HG03521 (cell line): ENCODE measurements around the gene ZNHIT2.
"Not testable (repeated sequence)": the region's sequence is repeated elsewhere in the genome, so short reads cannot be mapped to it uniquely, and the experiment has no call there.

Experiments
- ATAC-seq: cut with Tn5 transposase; IDR thresholded peaks from one replicate; pipeline ENCODE4 v1.9.1; 2021; ENCODE audit warnings: mild to moderate bottlenecking, moderate library complexity; ENCODE audit not compliant: unreplicated experiment

Gene ZNHIT2

DNA sequence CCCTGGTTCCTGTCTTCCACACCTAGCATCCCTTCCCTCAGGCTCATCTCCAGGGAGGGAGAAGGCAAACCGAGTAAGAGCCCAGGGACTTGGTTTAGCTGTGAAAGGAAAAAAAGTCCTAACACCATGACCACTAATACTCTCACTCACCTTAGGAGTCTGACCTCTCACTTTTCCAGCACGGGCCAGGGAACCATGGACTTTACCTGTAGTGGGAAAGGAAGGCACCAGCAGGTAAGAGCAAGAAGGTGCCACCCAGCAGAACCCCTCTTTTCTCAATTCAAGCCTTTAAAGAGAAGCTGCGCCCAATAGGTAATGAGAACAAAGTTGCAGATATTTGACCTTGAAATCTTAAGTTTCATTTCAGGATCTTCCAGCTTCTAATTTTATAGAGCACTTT, 3.3 kb upstream of the ZNHIT2 start:
- ATAC-seq = no peak

DNA sequence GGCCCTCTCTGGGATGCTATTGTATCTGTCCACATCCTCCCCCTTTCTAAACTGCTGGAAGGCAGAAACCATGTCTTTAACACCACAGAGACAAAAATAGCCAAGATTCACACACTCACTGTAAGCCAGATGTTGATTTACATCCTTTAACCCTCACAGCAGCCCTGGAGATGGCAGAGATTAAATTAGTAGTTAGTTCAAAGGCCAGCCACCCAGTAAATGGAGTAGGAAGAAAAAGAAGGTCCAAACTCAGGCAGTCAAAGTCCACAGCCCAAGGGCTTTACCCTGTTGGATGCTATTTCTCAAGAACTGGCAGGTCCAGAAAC, 2.1 kb upstream of the ZNHIT2 start:
- no peak for ATAC-seq

DNA sequence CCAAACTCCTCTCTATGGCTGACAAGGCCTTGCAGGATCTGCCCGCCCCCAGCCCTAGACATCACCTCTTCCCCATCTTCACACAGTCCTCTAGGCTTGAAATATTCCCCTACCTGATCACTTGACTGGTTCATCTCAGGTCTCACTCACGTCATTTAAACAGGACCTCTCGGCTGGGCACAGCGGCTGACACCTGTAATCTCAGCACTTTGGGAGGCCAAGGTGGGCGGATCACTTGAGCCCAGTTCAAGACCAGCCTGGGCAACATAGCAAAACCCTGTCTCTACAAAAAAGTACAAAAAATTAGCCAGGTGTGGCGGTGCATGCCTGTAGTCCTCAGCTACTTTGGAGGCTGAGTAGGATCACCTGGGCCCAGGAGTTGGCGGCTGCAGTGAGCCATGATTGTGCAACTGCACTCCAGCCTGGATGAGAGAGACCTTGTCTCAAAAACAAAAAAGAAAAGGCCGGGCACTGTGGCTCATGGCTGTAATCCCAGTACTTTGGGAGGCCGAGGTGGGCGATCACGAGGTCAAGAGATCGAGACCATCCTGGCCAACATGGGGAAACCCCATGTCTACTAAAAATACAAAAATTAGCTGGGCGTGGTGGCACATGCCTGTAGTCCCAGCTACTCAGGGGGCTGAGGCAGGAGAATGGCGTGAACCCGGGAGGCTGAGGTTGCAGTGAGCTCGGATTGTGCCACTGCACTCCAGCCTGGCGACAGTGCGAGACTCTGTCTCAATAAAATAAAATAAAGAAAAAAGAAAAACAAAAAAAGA, 1.6 kb upstream of the ZNHIT2 start:
- not testable (repeated sequence) for ATAC-seq

DNA sequence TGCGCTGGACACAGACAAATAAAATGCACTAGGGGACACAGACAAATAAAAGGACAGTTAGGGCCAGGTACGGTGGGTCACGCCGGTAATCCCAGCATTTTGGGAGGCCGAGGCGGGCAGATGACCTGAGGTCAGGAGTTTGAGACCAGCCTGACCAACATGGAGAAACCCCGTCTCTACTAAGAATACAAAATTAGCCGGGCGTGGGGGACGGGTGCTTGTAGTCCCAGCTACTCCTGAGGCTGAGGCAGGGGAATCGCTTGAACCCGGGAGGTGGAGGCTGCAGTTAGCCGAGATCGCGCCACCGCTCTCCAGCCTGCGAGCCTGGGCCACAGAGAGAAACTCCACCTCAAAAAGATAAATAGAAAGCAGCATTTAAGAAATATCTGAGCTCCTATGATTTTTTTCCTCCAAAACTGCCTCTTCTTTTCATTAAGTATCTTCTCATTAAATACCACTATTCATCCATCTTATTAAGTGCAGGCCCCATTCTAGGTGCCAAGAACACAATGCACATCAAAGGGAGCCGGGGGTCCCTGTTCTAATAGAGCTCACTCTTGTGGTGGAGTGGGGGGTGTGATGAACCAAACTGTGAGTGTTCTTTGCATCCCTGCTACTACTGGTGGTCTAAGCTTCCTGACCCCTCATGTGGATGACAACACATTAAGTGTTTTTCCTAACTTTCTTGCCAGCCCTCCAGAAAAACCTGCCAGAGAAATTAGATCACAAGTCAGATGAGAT, 766 bp upstream of the ZNHIT2 start:
- no peak for ATAC-seq

- no peak for ATAC-seq
Observed at GRCh38 chr11:65116370-65117205, 913 bp downstream of the ZNHIT2 start.

DNA sequence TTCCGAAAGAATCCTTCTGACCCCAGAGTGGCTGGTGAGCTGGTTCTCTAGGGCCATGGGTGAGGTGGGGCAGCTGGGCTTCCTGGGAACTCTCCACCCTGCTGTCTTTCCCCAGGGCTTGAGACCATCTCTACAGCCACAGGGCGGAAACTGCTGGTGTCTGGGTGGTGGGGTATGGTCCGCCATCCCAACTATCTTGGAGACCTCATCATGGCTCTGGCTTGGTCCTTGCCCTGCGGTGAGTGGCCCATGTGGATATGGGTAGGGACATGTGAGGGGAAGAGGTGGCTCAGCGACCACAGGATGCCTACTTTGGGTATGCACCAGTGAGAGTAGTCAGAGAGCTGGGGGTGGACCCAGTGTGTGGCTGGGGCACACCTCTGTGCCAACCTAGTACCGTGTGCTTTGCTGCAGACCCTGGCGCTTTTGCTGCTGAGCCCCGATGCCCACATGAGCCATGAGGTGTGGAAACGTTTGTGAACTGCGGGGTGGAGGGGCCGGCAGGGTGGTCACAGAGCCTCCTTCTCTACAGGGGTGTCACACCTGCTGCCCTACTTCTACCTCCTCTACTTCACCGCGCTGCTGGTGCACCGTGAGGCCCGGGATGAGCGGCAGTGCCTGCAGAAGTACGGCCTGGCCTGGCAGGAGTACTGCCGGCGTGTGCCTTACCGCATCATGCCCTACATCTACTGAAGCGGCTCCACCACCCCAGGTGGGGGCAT, 2.0 kb downstream of the ZNHIT2 start:
- no peak for ATAC-seq

DNA sequence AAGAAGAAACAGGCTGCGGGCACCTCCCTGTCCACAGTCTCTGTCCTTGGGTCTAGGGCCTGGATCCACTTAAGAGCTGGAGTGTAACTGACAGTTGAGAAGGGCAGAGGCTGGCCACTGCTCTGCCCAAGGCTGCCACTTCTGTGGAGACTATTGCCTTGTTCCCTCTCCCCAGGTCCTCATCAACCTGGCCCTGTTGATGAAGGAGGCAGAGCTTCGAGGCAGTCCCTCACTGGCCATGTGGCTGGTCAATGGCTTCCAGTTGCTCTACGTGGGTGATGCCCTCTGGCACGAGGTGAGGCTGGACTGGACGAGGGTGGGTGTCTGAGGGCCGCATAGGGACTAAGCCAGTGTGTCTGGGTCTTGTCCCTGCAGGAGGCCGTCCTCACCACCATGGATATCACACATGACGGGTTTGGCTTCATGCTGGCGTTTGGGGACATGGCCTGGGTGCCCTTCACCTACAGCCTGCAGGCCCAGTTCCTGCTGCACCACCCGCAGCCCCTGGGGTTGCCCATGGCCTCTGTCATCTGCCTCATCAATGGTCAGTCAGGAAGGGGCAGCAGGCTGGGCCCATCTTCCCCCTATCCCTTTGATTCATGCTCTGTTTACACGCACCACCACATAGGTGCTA, 2.8 kb downstream of the ZNHIT2 start:
- ATAC-seq = no peak

DNA sequence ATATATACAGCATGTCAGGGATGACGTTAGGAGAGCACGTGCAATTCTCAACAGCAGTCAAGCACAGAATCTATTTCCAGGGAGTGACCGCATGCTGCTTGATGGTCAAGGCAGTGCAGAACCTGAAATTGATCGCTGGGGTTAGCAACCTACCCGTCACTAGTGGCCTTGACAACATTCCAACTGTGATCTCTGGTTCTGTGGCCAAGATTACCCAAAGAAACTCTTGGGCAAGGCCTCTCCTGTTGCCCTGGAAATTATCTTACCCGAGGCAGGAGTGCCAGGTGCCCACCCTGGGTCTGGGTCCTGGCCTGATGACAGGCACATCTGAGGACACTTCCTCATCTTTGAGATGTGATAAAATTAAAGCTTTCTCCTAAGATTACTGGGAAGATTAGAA, 3.7 kb downstream of the ZNHIT2 start:
- ATAC-seq = no peak

DNA sequence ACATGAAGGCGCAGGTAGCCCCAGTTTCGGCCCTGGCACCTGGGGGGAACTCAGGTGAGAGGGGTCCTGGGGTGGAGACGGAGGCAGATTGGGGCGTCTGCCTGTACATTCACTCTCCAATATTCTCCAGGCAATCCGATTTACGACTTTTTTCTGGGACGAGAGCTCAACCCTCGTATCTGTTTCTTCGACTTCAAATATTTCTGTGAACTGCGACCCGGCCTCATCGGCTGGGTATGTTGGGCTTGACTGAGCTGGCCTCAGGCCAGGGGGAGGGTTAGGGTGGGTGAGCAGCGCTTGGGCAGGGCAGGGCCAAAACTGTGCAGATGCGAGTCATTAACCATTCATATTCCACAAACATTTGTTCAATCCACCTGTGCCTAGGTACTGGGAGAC, 4.1 kb downstream of the ZNHIT2 start:
- ATAC-seq = no peak

- no peak for ATAC-seq
Observed at GRCh38 chr11:65112546-65113360, 4.7 kb downstream of the ZNHIT2 start.

- peak; percentile 62 for ATAC-seq
Observed at GRCh38 chr11:65111744-65112545, 5.6 kb downstream of the ZNHIT2 start, which contains the start of gene TM7SF2. Gene TM7SF2 (plus strand): TSS chr11:65111872. CDS start chr11:65112016, 144 bp downstream.

DNA sequence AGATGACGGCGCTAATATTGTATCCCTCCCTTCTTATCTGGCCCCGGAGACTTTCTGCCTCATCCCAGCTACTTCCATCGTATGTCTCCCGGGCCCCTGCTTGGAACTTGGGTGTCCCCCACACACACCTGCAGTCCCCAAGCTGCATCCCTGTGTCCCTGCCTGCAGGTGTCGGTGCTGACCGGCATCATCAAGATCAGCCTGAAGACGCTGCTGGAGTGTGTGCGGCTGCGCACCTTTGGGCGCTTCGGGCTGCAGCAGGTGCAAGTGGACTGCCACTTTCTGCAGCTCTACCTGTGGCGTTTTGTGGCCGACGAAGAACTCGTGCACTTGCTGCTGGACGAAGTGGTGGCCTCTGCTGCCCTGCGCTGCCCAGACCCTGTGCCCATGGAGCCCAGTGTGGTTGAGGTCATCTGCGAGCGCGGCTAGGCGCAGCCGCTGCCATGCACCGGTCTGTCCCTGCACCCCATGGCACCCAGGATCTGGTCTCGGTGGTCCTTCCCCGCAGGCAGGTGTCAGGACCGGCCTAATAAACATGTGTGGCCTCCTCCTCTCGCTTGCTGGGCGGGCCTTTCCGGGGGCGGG, 6.2 kb downstream of the ZNHIT2 start:
- no peak for ATAC-seq

DNA sequence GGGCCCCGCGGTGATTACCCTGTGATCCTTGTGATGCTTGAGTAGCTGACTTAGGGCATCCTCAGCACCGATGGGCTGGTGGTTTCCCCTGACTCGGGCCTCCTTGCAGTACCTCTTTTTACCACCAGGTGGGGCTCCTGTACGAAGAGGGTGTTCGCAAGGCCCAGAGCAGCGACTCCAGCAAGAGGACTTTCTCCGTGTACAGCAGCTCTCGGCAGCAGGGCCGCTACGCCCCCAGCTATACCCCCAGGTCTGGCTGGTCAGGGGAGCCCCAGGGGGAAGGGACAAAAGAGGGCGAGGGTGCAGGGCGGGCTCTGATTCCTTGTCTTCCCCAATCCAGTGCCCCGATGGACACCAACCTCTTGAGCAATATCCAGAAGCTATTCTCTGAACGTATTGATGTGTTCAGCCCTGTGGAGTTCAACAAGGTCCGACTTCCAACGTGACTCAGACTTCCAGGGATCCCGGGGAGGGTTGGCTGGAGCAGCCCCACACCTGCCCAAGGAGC, 7.1 kb downstream of the ZNHIT2 start:
- no peak for ATAC-seq

GRCh38 chr11:65109231-65110198, 8.0 kb downstream of the ZNHIT2 start:
- no peak for ATAC-seq

- ATAC-seq = no peak
Observed at GRCh38 chr11:65108469-65109123, 8.9 kb downstream of the ZNHIT2 start.

GRCh38 chr11:65107751-65108468, 9.6 kb downstream of the ZNHIT2 start:
- ATAC-seq = no peak
